NCI-H2081 (cell line): ENCODE measurements around the gene PLEKHA5.
"Not testable (repeated sequence)": the region's sequence is repeated elsewhere in the genome, so short reads cannot be mapped to it uniquely, and the experiment has no call there.

Experiments used
- DNase-seq, 2 experiments: peaks; one replicate each; lab custom pipeline; 2025; lab: John Stamatoyannopoulos, UW

Gene PLEKHA5

GRCh38 chr12:19284658-19285057, 155.1 kb downstream of the PLEKHA5 start:
- no peak for DNase-seq

GRCh38 chr12:19285793-19286448, 156.4 kb downstream of the PLEKHA5 start:
- no peak for DNase-seq

- no peak for DNase-seq
Measured at GRCh38 chr12:19287302-19287701, 157.8 kb downstream of the PLEKHA5 start.

- no peak for DNase-seq
Measured at GRCh38 chr12:19288161-19288560, 158.6 kb downstream of the PLEKHA5 start.

GRCh38 chr12:19288603-19289244, 159.2 kb downstream of the PLEKHA5 start:
- DNase-seq, result peak; percentile 33 to 57

- DNase-seq, result no peak
Measured at GRCh38 chr12:19298836-19299605, 169.5 kb downstream of the PLEKHA5 start.

GRCh38 chr12:19299765-19300164, 170.2 kb downstream of the PLEKHA5 start:
- no peak for DNase-seq

- no peak for DNase-seq
Measured at GRCh38 chr12:19301223-19301622, 171.7 kb downstream of the PLEKHA5 start.

- no peak for DNase-seq
Measured at GRCh38 chr12:19301688-19302087, 172.2 kb downstream of the PLEKHA5 start.

- DNase-seq, result no peak
Measured at GRCh38 chr12:19302100-19302640, 172.6 kb downstream of the PLEKHA5 start.

- no peak for DNase-seq
Measured at GRCh38 chr12:19303496-19303895, 174.0 kb downstream of the PLEKHA5 start.

GRCh38 chr12:19304149-19304750, 174.7 kb downstream of the PLEKHA5 start:
- no peak for DNase-seq

- DNase-seq, result not testable (repeated sequence)
Measured at GRCh38 chr12:19305621-19306020, 176.1 kb downstream of the PLEKHA5 start.

- DNase-seq, result no peak
Measured at GRCh38 chr12:19306366-19306765, 176.8 kb downstream of the PLEKHA5 start.

- no peak for DNase-seq
Measured at GRCh38 chr12:19307451-19307850, 177.9 kb downstream of the PLEKHA5 start.

GRCh38 chr12:19311165-19311564, 181.6 kb downstream of the PLEKHA5 start:
- no peak for DNase-seq

- no peak for DNase-seq
Measured at GRCh38 chr12:19312637-19313036, 183.1 kb downstream of the PLEKHA5 start.

GRCh38 chr12:19316425-19316824, 186.9 kb downstream of the PLEKHA5 start:
- no peak for DNase-seq

- no peak for DNase-seq
Measured at GRCh38 chr12:19322376-19322775, 192.8 kb downstream of the PLEKHA5 start.

GRCh38 chr12:19323805-19324204, 194.3 kb downstream of the PLEKHA5 start:
- no peak for DNase-seq

GRCh38 chr12:19326102-19326501, 196.6 kb downstream of the PLEKHA5 start:
- no peak for DNase-seq

GRCh38 chr12:19332196-19332595, 202.7 kb downstream of the PLEKHA5 start:
- no peak for DNase-seq
